Kidney (tissue), 14 donors: Measurements from ENCODE around the gene CSTF2T. TPM values are rescaled to one million over a fixed set of nuclear protein-coding genes. Genes with fewer than 3 reads are reported as not detected.

Experiments used
- DNase-seq, 5 donors: peaks; one replicate each; pipeline ENCODE4 v3.0.0-alpha.2; 2013 to 2020
- FAIRE-seq: peaks from 2 replicates; lab custom pipeline; 2012; peaks lifted over from hg19 to GRCh38; lab: Jason Lieb, UNC
- H3K27ac ChIP-seq, 2 donors: one replicate each; pipeline ENCODE4 v1.7.0; 2013; ENCODE audit warnings: low read depth in 2 of 2, low read length in 2 of 2, inconsistent platforms in 1 of 2
- H3K27me3 ChIP-seq: one replicate; pipeline ENCODE4 v1.7.1; 2013; ENCODE audit warnings: low read length, inconsistent platforms; ENCODE audit not compliant: control insufficient read depth, insufficient read depth
- H3K36me3 ChIP-seq, 3 donors: one replicate each; pipeline versions ENCODE4 v1.7.0 to v1.7.1; 2013; ENCODE audit warnings: low read length in 3 of 3, control low read depth in 1 of 3, inconsistent platforms in 1 of 3; ENCODE audit not compliant: insufficient read depth in 3 of 3, control insufficient read depth in 2 of 3
- H3K4me1 ChIP-seq, 3 donors: one replicate each; pipeline versions ENCODE4 v1.7.0 to v1.7.1; 2013; ENCODE audit warnings: low read length in 3 of 3, inconsistent platforms in 1 of 3, low read depth in 1 of 3; ENCODE audit not compliant: control insufficient read depth in 2 of 3, insufficient read depth in 2 of 3
- H3K4me3 ChIP-seq, 3 donors: one replicate each; pipeline versions ENCODE4 v1.7.0 to v1.8.1; 2013; ENCODE audit warnings: low read length in 3 of 3, control low read depth in 1 of 3, inconsistent platforms in 1 of 3
- H3K9ac ChIP-seq, 3 donors: one replicate each; pipeline versions ENCODE4 v1.7.0 to v1.7.1; 2013; ENCODE audit warnings: low read length in 3 of 3, control low read depth in 1 of 3, inconsistent platforms in 1 of 3
- H3K9me3 ChIP-seq, 3 donors: one replicate each; pipeline versions ENCODE4 v1.7.0 to v1.7.1; 2013; ENCODE audit warnings: low read length in 3 of 3, control low read depth in 1 of 3, inconsistent platforms in 1 of 3; ENCODE audit not compliant: control insufficient read depth in 2 of 3, insufficient read depth in 1 of 3
- CTCF ChIP-seq: IDR thresholded peaks from 3 replicates; pipeline ENCODE4 v1.5.1; 2012; ENCODE audit warnings: mild to moderate bottlenecking, moderate library complexity, borderline replicate concordance; ENCODE audit not compliant: insufficient read depth; ENCODE audit errors: extremely low read depth
- intact Hi-C: fragments of 100-400 bp; cut with DNase I; formaldehyde crosslinking; loops from one replicate; pipeline ENCODE4 v1.11.1; 2022
- polyA plus RNA-seq: library from polyadenylated mRNA; stranded (reverse); fragments of 350-450 nt; fragmentation: Illumina TruSeq; extraction: RNeasy Lipid Tissue Mini Kit (QIAGEN cat#74804); gene quantifications from one replicate; pipeline ENCODE4 v1.2.3, GENCODE V29; 2014; ENCODE audit warnings: low read depth, low replicate concordance; ENCODE audit not compliant: insufficient read depth
- total RNA-seq: library from RNA; stranded (reverse); fragmentation: NEBNext Ultra II Directional; extraction: Animal tissue kit (Norgen Biotek cat#: 25700); gene quantifications from one replicate; pipeline ENCODE4 v1.2.1, GENCODE V29; 2021
- donor health status: control.
- donor health status: control.
- donor health status: control.
- donor health status: control.
- donor health status: control.
- donor health status: DM: yes; HTN: yes; CAD: no.
- donor health status: Normal renal cell carcinoma (clear cell type).

Gene CSTF2T
- total and polyA plus RNA-seq, 2 donors from 2014 or later: 11.2 to 24.9 TPM

- Histone ChIP-seq H3K4me1 (no peaks in the 10 kb centered on the region), H3K27ac (no peak overlapping the region), H3K4me3 (no peak overlapping the region), H3K36me3 (no peaks in the 10 kb centered on the region), H3K27me3 (no peaks in the 10 kb centered on the region), H3K9me3 (no peaks in the 10 kb centered on the region), H3K9ac (peak overlapping the region in 1 of 3 donors; percentile 29)
- intact Hi-C loops: no loop called here
- no peak for TF ChIP-seq CTCF
- FAIRE-seq (no peak), DNase-seq (no peak)
Observed at GRCh38 chr10:51707392-51707791, 8.0 kb upstream of the CSTF2T start.

- H3K9me3 ChIP-seq: no peaks in the 10 kb centered on the region
- DNase-seq (peak in 1 of 5 donors; percentile 61), FAIRE-seq (no peak)
- no peak overlapping the region for H3K4me3 ChIP-seq
- H3K36me3 ChIP-seq: no peaks in the 10 kb centered on the region
- H3K4me1 ChIP-seq: no peaks in the 10 kb centered on the region
- no peaks in the 10 kb centered on the region for H3K27me3 ChIP-seq
- no peak for TF ChIP-seq CTCF
- no peak overlapping the region for H3K9ac ChIP-seq
- H3K27ac ChIP-seq: no peak overlapping the region
- intact Hi-C loops: no loop called here
Observed at GRCh38 chr10:51706225-51706624, 6.8 kb upstream of the CSTF2T start.

- no peak overlapping the region for H3K9ac ChIP-seq
- no peak overlapping the region for H3K27ac ChIP-seq
- H3K4me1 ChIP-seq: no peaks in the 10 kb centered on the region
- H3K9me3 ChIP-seq: no peaks in the 10 kb centered on the region
- H3K4me3 ChIP-seq: no peak overlapping the region
- FAIRE-seq (no peak), DNase-seq (no peak)
- no peak for TF ChIP-seq CTCF
- no peaks in the 10 kb centered on the region for H3K36me3 ChIP-seq
- intact Hi-C loops: no loop called here
- no peaks in the 10 kb centered on the region for H3K27me3 ChIP-seq
Observed at GRCh38 chr10:51705774-51706173, 6.4 kb upstream of the CSTF2T start.
